ENCODE measurements around the gene ARPP21. TPM values are rescaled to one million over a fixed set of nuclear protein-coding genes. Genes with fewer than 3 reads are reported as not detected.
"Not testable (repeated sequence)": the region's sequence is repeated elsewhere in the genome, so short reads cannot be mapped to it uniquely, and the experiment has no call there.

ARPP21 gene
- 0.77 TPM for polyA plus RNA-seq (2013, experiment 1 of 2; ENCODE audit: insufficient read length)
- polyA plus RNA-seq (2013, experiment 2 of 2; ENCODE audit: insufficient read length), result 0.29 TPM

- peak; percentile 20 for DNase-seq
Observed at GRCh38 chr3:35639254-35640186, at the start of gene ARPP21. ARPP21 (plus strand) TSS chr3:35639525; CDS start chr3:35681752, 42,227 bp downstream.

- no peak for DNase-seq
Observed at GRCh38 chr3:35592589-35593295, 46.6 kb upstream of the ARPP21 start.

- DNase-seq, result no peak
Observed at GRCh38 chr3:35594739-35595138, 44.6 kb upstream of the ARPP21 start.

- DNase-seq, result no peak
Observed at GRCh38 chr3:35596335-35596995, 42.9 kb upstream of the ARPP21 start.

GRCh38 chr3:35597490-35597889, 41.8 kb upstream of the ARPP21 start:
- no peak for DNase-seq

- no peak for DNase-seq
Observed at GRCh38 chr3:35598804-35599203, 40.5 kb upstream of the ARPP21 start.

GRCh38 chr3:35601959-35602358, 37.4 kb upstream of the ARPP21 start:
- no peak for DNase-seq

GRCh38 chr3:35602395-35602936, 36.9 kb upstream of the ARPP21 start:
- DNase-seq, result no peak

- DNase-seq, result peak; percentile 19
Observed at GRCh38 chr3:35616346-35616745, 23.0 kb upstream of the ARPP21 start.

- DNase-seq, result no peak
Observed at GRCh38 chr3:35617370-35617769, 22.0 kb upstream of the ARPP21 start.

GRCh38 chr3:35620238-35620637, 19.1 kb upstream of the ARPP21 start:
- not testable (repeated sequence) for DNase-seq

- no peak for DNase-seq
Observed at GRCh38 chr3:35624698-35625097, 14.6 kb upstream of the ARPP21 start.

GRCh38 chr3:35633332-35634124, 5.8 kb upstream of the ARPP21 start:
- no peak for DNase-seq

- no peak for DNase-seq
Observed at GRCh38 chr3:35635407-35635806, 3.9 kb upstream of the ARPP21 start.

GRCh38 chr3:35635926-35636683, 3.2 kb upstream of the ARPP21 start:
- DNase-seq, result no peak

- no peak for DNase-seq
Observed at GRCh38 chr3:35638251-35638979, 910 bp upstream of the ARPP21 start.

GRCh38 chr3:35638980-35639253, 408 bp upstream of the ARPP21 start:
- DNase-seq, result no peak

GRCh38 chr3:35640190-35641165, 1.2 kb downstream of the ARPP21 start:
- no peak for DNase-seq

- DNase-seq, result no peak
Observed at GRCh38 chr3:35641331-35641730, 2.0 kb downstream of the ARPP21 start.

All from fibroblast of skin of back (primary cell).